ENCODE measurements around the gene HTR1B. TPM values are rescaled to one million over a fixed set of nuclear protein-coding genes. Genes with fewer than 3 reads are reported as not detected.

Gene HTR1B
- total RNA-seq, 2 experiments from 2014 or later = not detected

GRCh38 chr6:77466055-77466450 lies 2.8 kb upstream of the HTR1B start:
- Mint-ChIP-seq H3K36me3 (ENCODE audit: low read depth) (peaks cover 6% of the 10 kb centered on the region), H3K9me3 (peaks cover 2% of the 10 kb centered on the region), H3K4me1 (peaks cover 9% of the 10 kb centered on the region), H3K27me3 (peaks cover 57% of the 10 kb centered on the region), H3K4me3 (peak overlapping the region; percentile 62), H3K27ac (no peak overlapping the region)
- POLR2A ChIA-PET = no interaction called here
- CTCF ChIA-PET = interaction anchor here (2.4 kb wide), 1 partner anchor 10 kb away, joined by 6 read pairs; no protein-coding TSS in a partner anchor
- no peak for DNase-seq

- peaks cover 2% of the 10 kb centered on the region for H3K9me3 Mint-ChIP-seq
- no peak overlapping the region for H3K4me3 Mint-ChIP-seq
- H3K4me1 Mint-ChIP-seq = peaks cover 9% of the 10 kb centered on the region
- POLR2A ChIA-PET = no interaction called here
- CTCF ChIA-PET = no interaction called here
- H3K27me3 Mint-ChIP-seq = peaks cover 57% of the 10 kb centered on the region
- H3K27ac Mint-ChIP-seq = no peak overlapping the region
- H3K36me3 Mint-ChIP-seq (ENCODE audit: low read depth) = peaks cover 6% of the 10 kb centered on the region
- DNase-seq = no peak
These were observed 1.2 kb upstream of the HTR1B start for GRCh38 chr6:77464495-77464867.

- POLR2A ChIA-PET = no interaction called here
- Mint-ChIP-seq H3K27me3 (peaks cover 57% of the 10 kb centered on the region), H3K27ac (no peak overlapping the region), H3K36me3 (ENCODE audit: low read depth) (peaks cover 6% of the 10 kb centered on the region), H3K4me3 (no peak overlapping the region), H3K9me3 (peaks cover 2% of the 10 kb centered on the region), H3K4me1 (peaks cover 9% of the 10 kb centered on the region)
- CTCF ChIA-PET = interaction anchor here (0.5 kb wide), 1 partner anchor 1710 kb away, joined by 3 read pairs; no protein-coding TSS in a partner anchor
- no peak for DNase-seq
These were observed 687 bp upstream of the HTR1B start for GRCh38 chr6:77463861-77464494.

- POLR2A ChIA-PET = no interaction called here
- peaks cover under 1% of the 10 kb centered on the region for H3K9me3 Mint-ChIP-seq
- peaks cover 9% of the 10 kb centered on the region for H3K4me1 Mint-ChIP-seq
- H3K36me3 Mint-ChIP-seq (ENCODE audit: low read depth) = peaks cover 6% of the 10 kb centered on the region
- DNase-seq = no peak
- CTCF ChIA-PET = no interaction called here
- no peak overlapping the region for H3K27ac Mint-ChIP-seq
- no peak overlapping the region for H3K4me3 Mint-ChIP-seq
- H3K27me3 Mint-ChIP-seq = peaks cover 54% of the 10 kb centered on the region
These were observed 658 bp downstream of the HTR1B start for GRCh38 chr6:77462359-77463307.

- Mint-ChIP-seq H3K27me3 (peaks cover 48% of the 10 kb centered on the region), H3K4me3 (no peak overlapping the region)
These were observed 1.5 kb downstream of the HTR1B start for GRCh38 chr6:77461796-77462195.

GRCh38 chr6:77458421-77458820 lies 4.9 kb downstream of the HTR1B start:
- ChIA-PET POLR2A (no interaction called here), CTCF (no interaction called here)
- Mint-ChIP-seq H3K4me1 (no peaks in the 10 kb centered on the region), H3K4me3 (no peak overlapping the region), H3K36me3 (ENCODE audit: low read depth) (no peaks in the 10 kb centered on the region), H3K27me3 (peaks cover 20% of the 10 kb centered on the region), H3K9me3 (no peaks in the 10 kb centered on the region), H3K27ac (no peak overlapping the region)
- no peak for DNase-seq

More at GRCh38 chr6:77461796-77462195, 1.5 kb downstream of the HTR1B start:
- Mint-ChIP-seq H3K27ac (no peak overlapping the region), H3K9me3 (no peaks in the 10 kb centered on the region), H3K4me1 (peaks cover 8% of the 10 kb centered on the region), H3K36me3 (ENCODE audit: low read depth) (peaks cover 6% of the 10 kb centered on the region)
- ChIA-PET POLR2A (no interaction called here), CTCF (no interaction called here)
- no peak for DNase-seq

- peaks cover 14% of the 10 kb centered on the region for H3K27me3 Mint-ChIP-seq
- no peaks in the 10 kb centered on the region for H3K36me3 Mint-ChIP-seq (ENCODE audit: low read depth)
- no peaks in the 10 kb centered on the region for H3K9me3 Mint-ChIP-seq
- DNase-seq = peak; percentile 29
- POLR2A ChIA-PET = no interaction called here
- no peaks in the 10 kb centered on the region for H3K4me1 Mint-ChIP-seq
- H3K4me3 Mint-ChIP-seq = no peak overlapping the region
- CTCF ChIA-PET = no interaction called here
- H3K27ac Mint-ChIP-seq = no peak overlapping the region
These were observed 5.5 kb downstream of the HTR1B start for GRCh38 chr6:77457720-77458349.

GRCh38 chr6:77456531-77457248 lies 6.6 kb downstream of the HTR1B start:
- ChIA-PET POLR2A (no interaction called here), CTCF (no interaction called here)
- no peaks in the 10 kb centered on the region for H3K36me3 Mint-ChIP-seq (ENCODE audit: low read depth)
- no peak overlapping the region for H3K27ac Mint-ChIP-seq
- H3K4me1 Mint-ChIP-seq = no peaks in the 10 kb centered on the region
- no peak for DNase-seq
- H3K4me3 Mint-ChIP-seq = no peak overlapping the region
- H3K9me3 Mint-ChIP-seq = no peaks in the 10 kb centered on the region
- H3K27me3 Mint-ChIP-seq = peaks cover 3% of the 10 kb centered on the region

GRCh38 chr6:77455271-77455670 lies 8.0 kb downstream of the HTR1B start:
- ChIA-PET POLR2A (no interaction called here), CTCF (no interaction called here)
- no peak for DNase-seq
- Mint-ChIP-seq H3K9me3 (no peaks in the 10 kb centered on the region), H3K27ac (no peak overlapping the region), H3K27me3 (no peaks in the 10 kb centered on the region), H3K36me3 (ENCODE audit: low read depth) (no peaks in the 10 kb centered on the region), H3K4me3 (no peak overlapping the region), H3K4me1 (no peaks in the 10 kb centered on the region)

- no peak for DNase-seq
- H3K36me3 Mint-ChIP-seq (ENCODE audit: low read depth) = no peaks in the 10 kb centered on the region
- H3K4me1 Mint-ChIP-seq = no peaks in the 10 kb centered on the region
- H3K27me3 Mint-ChIP-seq = no peaks in the 10 kb centered on the region
- no peaks in the 10 kb centered on the region for H3K9me3 Mint-ChIP-seq
- POLR2A ChIA-PET = no interaction called here
- CTCF ChIA-PET = no interaction called here
- no peak overlapping the region for H3K27ac Mint-ChIP-seq
- H3K4me3 Mint-ChIP-seq = no peak overlapping the region
These were observed 8.9 kb downstream of the HTR1B start for GRCh38 chr6:77454386-77454785.

GRCh38 chr6:77451466-77451865 lies 11.8 kb downstream of the HTR1B start:
- no peak for DNase-seq
- ChIA-PET CTCF (no interaction called here), POLR2A (no interaction called here)
- no peaks in the 10 kb centered on the region for H3K9me3 Mint-ChIP-seq
- H3K4me1 Mint-ChIP-seq = no peaks in the 10 kb centered on the region
- no peak overlapping the region for H3K4me3 Mint-ChIP-seq
- no peaks in the 10 kb centered on the region for H3K36me3 Mint-ChIP-seq (ENCODE audit: low read depth)
- H3K27me3 Mint-ChIP-seq = no peaks in the 10 kb centered on the region
- no peak overlapping the region for H3K27ac Mint-ChIP-seq

GRCh38 chr6:77450924-77451323 lies 12.4 kb downstream of the HTR1B start:
- H3K4me3 Mint-ChIP-seq = no peak overlapping the region
- H3K36me3 Mint-ChIP-seq (ENCODE audit: low read depth) = no peaks in the 10 kb centered on the region
- H3K27me3 Mint-ChIP-seq = no peaks in the 10 kb centered on the region
- CTCF ChIA-PET = no interaction called here
- no peaks in the 10 kb centered on the region for H3K9me3 Mint-ChIP-seq
- DNase-seq = no peak
- H3K27ac Mint-ChIP-seq = no peak overlapping the region
- H3K4me1 Mint-ChIP-seq = no peaks in the 10 kb centered on the region
- POLR2A ChIA-PET = no interaction called here

GRCh38 chr6:77448546-77448945 lies 14.7 kb downstream of the HTR1B start:
- no peak for DNase-seq
- CTCF ChIA-PET = no interaction called here
- Mint-ChIP-seq H3K27ac (no peak overlapping the region), H3K4me1 (no peaks in the 10 kb centered on the region), H3K9me3 (no peaks in the 10 kb centered on the region), H3K27me3 (no peaks in the 10 kb centered on the region), H3K36me3 (ENCODE audit: low read depth) (no peaks in the 10 kb centered on the region), H3K4me3 (no peak overlapping the region)
- POLR2A ChIA-PET = no interaction called here
